ENCODE data around the gene TSTD2.
"Not testable (repeated sequence)": the region's sequence is repeated elsewhere in the genome, so short reads cannot be mapped to it uniquely, and the experiment has no call there.

Gene TSTD2

DNA sequence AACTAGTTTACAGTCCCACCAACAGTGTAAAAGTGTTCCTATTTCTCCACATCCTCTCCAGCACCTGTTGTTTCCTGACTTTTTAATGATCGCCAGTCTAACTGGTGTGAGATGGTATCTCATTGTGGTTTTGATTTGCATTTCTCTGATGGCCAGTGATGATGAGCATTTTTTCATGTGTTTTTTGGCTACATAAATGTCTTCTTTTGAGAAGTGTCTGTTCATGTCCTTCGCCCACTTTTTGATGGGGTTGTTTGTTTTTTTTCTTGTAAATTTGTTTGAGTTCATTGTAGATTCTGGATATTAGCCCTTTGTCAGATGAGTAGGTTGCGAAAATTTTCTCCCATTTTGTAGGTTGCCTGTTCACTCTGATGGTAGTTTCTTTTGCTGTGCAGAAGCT, 51.6 kb downstream of the TSTD2 start:
- not testable (repeated sequence) for DNase-seq

- no peak for DNase-seq
Observed at GRCh38 chr9:97579914-97580313, 53.3 kb downstream of the TSTD2 start.

DNA sequence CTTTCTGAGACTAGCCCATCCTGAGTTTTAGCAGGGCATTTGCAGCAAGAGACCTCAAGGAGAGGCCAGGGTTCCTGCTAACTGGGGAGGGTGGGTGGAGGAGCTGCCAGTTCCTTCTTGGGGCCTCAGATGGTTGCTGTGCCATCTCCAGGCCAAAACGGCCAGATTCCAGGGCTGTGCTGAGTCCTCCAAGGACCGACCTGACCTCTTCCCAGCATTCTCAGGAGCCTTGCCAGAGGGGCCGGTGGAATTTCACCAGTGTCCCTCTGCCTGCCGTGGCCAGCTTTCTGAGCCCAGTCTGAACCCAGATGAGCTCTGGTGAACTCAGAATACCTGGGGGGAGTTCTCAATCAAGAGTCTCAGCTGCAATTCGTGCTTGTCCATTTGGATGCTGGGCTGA, 54.3 kb downstream of the TSTD2 start:
- no peak for DNase-seq

GRCh38 chr9:97577051-97577450, 56.1 kb downstream of the TSTD2 start:
- DNase-seq, result no peak

DNA sequence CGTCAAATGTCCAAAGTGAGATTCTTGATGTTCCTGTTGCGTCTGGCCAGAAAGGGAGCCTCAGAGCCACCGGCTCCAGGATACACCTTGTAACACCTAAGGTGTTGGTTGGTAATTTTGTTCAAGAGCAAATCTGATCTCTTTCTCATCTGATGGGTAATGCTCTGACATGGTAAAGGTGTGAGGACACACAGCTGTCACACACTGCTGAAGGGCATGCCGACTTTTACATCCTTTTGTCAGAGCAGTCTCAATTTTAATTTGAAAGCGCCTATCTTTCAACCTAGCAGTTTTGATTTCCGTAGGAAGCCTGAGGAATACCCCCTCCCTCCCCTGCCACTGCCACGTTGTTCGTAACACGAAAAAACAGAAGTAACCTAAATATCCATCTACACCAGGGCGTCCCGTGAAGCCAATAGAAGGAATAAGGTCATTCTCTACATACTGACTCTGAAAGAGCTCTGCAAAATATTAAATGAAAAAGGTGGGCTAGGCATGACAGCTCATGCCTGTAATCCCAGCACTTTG, 57.4 kb downstream of the TSTD2 start:
- DNase-seq, result no peak

DNA sequence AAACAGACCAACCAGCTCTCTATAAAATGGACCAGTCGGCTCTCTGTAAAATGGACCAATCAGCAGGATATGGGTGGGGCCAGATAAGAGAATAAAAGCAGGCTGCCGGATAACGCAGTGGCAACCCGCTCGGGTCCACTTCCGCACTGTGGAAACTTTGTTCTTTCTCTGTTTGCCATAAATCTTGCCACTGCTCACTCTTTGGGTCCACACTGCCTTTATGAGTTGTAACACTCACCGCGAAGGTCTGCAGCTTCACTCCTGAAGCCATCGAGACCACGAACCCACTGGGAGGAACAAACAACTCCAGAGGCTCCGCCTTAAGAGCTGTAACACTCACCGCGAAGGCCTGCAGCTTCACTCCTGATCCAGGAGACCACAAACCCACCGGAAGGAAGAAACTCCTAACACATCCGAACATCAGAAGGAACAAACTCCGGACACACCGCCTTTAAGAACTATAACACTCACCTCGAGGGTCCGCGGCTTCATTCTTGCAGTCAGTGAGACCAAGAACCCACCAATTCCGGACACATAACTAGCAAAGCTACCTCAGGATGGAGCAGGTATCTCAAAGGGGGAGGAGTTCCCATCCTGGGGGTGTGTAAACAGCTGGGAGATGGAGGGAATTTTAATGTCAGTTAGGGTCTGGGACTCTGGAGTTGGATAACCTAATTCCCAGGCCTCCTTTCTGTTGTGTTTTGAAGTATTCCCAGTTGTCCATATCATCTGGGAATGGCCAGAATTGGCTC, 58.1 kb downstream of the TSTD2 start:
- peak; percentile 9 for DNase-seq

DNA sequence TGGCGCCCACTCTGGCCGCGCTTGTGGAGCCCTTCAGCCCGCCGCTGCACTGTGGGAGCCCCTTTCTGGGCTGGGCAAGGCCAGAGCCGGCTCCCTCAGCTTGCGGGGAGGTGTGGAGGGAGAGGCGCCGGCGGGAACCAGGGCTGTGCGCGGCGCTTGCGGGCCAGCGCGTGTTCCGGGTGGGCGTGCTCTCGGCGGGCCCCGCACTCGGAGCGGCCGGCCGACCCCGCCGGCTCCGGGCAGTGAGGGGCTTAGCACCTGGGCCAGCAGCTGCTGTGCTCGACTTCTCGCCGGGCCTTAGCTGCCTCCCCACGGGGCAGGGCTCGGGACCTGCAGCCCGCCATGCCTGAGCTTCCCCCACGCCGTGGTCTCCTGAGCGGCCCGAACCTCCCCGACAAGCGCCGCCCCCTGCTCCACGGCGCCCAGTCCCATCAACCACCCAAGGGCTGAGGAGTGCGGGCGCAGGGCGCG, 59.0 kb downstream of the TSTD2 start:
- DNase-seq, result not testable (repeated sequence)

GRCh38 chr9:97573482-97574073, 59.6 kb downstream of the TSTD2 start:
- no peak for DNase-seq

- DNase-seq, result no peak
Observed at GRCh38 chr9:97572892-97573365, 60.2 kb downstream of the TSTD2 start.

DNA sequence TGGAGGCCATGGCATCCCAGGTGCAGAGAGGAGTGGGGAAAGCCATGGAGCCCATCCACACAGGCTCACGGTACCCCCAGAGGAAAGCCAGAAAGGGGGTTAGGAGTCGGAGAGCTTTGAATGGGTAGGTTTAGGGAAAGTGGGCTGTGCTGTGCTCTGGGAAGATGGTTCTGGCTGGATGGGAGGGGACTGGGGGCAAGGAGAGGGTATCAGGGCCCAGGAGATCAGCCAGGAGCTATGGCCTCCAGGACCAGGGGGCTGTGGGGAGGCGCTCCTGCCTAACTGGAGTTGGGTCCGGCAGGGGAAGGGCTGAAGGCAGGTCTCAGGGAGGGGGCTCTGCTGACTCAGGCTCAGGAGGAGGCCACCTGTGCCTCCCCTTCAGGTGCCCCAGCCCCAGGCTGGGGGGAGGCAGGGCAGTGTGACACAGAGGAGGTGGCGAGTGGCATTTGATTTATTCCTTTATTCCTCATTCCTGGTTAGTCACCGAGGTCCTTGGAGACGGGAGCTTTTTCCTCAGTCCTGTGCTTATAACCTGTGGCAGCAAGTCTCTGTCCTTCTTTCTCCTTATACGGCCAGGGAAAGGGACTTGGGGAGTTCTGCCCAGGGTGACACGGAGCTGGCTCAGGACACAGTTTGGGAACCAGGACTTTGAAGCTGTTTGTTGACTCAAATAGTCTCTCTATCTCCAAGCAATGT, 60.8 kb downstream of the TSTD2 start:
- no peak for DNase-seq

GRCh38 chr9:97571664-97572063, 61.5 kb downstream of the TSTD2 start:
- no peak for DNase-seq

DNA sequence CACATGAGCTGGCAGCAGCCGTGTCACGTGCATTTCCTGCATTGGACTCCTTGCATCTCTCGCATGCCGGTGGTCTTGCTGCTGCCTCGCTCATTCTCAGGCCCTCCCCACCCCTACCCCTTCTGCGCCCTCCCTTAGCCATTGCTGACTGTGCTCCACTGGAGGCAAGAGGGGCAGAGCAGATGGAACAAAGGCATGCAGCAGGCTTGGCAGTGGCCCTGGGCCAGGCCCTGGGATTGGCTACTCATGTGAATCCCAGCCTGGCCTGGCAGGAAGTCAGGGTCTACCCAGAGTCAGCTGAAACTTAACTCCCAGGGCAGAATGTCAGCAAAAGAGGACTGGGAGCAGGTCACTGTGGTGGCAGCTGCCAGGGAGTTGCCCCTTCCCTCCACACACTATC, 62.3 kb downstream of the TSTD2 start:
- no peak for DNase-seq

DNA sequence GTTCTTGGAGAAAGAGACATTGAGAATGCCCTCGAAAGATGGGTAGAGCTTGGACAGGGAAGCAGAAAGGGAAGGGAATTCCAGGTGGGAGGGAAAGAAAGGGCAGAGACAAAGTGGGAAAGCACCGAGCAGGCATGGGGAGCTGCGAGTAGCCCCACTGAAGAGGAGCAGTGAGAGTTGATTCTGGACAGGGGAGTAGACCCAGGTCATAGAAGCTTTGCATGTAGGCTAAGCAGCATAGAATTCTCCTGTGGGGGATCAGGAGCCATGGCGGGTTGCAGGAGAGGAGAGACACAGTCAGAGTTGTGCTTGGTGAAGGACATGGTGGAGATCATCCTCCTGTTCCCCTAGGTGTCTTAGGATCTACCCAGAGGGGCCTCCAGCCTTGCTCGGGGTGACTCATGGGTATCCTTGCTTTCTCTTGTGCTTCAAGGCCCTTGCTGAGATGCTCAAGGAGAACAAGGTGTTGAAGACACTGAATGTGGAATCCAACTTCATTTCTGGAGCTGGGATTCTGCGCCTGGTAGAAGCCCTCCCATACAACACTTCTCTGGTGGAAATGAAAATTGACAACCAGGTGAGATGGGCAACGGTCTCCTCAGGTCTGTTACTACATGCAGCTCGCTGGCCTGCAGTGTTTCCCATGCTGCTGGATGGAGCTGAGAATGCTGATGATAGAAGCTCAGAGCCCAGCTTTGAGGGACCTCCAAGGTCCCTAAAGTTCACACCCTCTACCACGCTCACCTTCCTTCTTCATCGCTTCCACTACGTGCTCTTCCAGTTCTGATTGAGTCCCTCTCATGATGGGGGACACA, 64.5 kb downstream of the TSTD2 start:
- no peak for DNase-seq

DNA sequence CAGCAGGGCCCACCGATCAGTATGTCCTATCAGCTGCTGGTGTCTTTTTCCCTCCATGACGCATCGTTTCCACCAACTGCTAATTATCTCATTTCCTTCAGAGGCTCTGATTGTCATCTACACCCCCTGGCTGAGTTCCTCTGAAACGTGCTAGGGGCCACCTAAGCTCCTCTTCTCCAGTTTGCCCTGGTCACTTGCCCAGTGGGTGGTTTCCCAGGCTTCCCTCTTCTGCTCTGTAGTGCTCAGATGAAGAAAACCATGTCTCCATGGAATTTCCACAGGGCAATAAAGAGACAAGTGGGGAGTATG, 65.3 kb downstream of the TSTD2 start:
- DNase-seq, result no peak

- no peak for DNase-seq
Observed at GRCh38 chr9:97567182-97567893, 65.8 kb downstream of the TSTD2 start.

DNA sequence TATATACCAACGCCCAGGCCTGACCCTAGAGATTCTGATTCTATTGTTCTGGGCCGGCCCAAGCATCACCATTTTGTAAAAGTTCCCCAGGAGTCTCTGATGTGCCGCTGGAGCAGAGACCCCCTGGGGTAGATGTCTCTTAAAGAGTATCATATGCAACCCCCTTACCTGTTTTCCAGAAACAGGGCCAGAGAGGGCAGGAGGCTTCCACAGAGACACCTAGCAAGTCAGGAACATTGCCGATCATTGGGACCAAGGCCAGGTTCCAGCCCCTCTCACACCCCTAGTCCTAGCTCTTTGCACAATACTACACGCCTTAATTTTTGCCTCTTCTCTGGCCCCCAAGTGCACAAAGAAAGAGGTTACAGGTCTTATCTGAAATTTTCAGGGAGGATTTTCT, 67.9 kb downstream of the TSTD2 start:
- no peak for DNase-seq

- DNase-seq, result no peak
Observed at GRCh38 chr9:97564291-97565175, 68.6 kb downstream of the TSTD2 start.

- DNase-seq, result no peak
Observed at GRCh38 chr9:97563458-97564135, 69.6 kb downstream of the TSTD2 start.

- DNase-seq, result no peak
Observed at GRCh38 chr9:97562542-97562941, 70.6 kb downstream of the TSTD2 start.

- no peak for DNase-seq
Observed at GRCh38 chr9:97561501-97561900, 71.7 kb downstream of the TSTD2 start.

DNA sequence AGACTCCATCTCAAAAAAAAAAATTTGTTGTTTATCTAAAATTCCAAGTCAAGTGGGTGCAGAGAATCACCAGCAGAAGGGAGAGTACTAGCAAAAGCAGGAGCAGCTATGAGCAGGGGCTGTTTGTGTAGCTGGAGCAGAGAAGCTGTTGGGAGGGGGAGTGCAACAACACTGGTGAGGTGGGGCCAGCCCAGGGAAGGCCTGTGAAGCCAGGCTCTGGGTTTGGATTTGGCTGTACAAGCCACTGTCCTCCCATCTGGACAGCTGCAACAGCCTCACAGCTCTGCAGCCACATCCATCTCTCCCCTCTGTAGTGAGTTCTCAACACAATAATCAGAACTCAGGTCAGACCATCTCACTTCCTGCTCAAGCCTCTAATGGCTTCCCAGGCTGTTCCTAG, 72.3 kb downstream of the TSTD2 start:
- no peak for DNase-seq

Measured in activated CD4-positive, alpha-beta T cell treated with anti-CD3 and anti-CD28 coated beads, Interleukin-2, amount 50 U/mL, for 16 hours (primary cell).